ENCODE data around the gene DGCR8.

Gene DGCR8

GRCh38 chr22:20090730-20091240 is 10.7 kb downstream of the DGCR8 start:
- no peak for DNase-seq (ENCODE audit: low read depth)

- no peak for DNase-seq (ENCODE audit: low read depth)
These were observed 11.8 kb downstream of the DGCR8 start for GRCh38 chr22:20091690-20092476.

- no peak for DNase-seq (ENCODE audit: low read depth)
These were observed 12.4 kb downstream of the DGCR8 start for GRCh38 chr22:20092477-20092854.

- no peak for DNase-seq (ENCODE audit: low read depth)
These were observed 13.6 kb downstream of the DGCR8 start for GRCh38 chr22:20093418-20094196.

- DNase-seq (ENCODE audit: low read depth): no peak
These were observed 14.3 kb downstream of the DGCR8 start for GRCh38 chr22:20094197-20094807.

GRCh38 chr22:20095521-20095920 is 15.5 kb downstream of the DGCR8 start:
- DNase-seq (ENCODE audit: low read depth): no peak

DNA sequence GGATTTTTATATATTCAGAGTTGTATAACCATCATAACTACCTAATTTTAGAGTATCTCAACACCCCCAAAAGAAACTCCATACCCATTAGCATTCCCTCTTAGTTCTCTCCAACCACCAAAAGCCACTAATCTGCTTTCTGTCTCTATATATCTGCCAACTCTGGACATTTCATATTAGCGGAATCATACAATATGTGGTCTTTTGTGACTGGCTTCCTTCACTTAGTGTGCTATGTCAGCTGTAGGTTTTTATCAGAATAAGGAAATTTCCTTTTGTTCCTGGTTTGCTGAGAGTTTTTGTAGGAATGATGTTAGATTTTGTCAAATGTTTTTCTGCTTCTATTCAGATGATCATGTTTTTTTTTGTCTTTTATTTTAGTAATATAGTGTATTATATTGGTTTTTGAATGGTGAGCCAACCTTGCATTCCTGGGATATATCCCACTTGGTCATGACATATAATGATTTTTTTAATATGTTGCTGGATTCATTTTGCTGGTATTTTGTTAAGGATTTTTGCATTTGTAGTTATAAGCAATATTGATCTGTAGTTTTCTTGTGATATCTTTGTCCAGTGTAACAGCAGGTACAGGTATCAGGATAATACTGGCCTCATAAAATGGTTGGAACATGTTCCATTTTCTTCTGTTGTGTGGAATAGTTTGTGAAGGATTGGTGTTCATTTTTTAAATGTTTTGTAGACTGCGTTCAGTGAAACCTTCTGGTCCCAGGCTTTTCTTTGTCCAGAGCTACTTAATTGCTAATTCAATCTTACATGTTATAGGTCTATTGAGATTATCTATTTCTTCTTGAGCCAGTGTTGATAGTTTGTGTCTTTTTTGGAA is 16.8 kb downstream of the DGCR8 start:
- no peak for DNase-seq (ENCODE audit: low read depth)

DNA sequence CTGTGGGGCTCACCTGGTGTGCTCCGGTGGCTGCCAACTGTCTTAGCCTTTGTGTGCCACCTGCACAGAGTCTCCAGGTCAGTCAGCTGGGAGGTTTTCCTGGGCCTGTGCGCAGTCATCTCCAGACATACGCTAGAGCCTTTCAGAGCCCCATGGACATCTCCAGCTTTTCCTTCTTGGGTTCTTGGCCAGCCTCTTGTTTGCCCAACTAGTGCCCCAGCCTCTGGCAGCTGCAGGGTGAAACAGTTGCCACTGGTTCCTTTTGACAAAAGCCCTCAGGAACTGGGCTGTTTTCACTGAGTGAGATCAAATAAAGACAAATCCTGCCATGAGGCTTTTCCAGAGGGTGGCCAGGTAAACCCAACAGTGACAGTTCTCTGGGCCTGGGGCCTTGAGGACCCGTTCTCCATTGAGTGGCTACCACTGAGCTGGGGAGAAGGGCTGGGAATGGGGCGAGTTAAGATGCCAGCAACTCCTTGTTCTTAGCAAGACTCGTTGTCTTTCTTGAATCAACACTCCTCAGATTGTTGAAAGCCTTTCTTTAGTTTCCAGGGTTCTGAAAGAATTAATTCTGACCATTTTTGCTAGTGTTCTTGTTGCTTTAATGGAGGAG is 19.2 kb downstream of the DGCR8 start:
- DNase-seq (ENCODE audit: low read depth): no peak

- DNase-seq (ENCODE audit: low read depth): no peak
These were observed 21.6 kb downstream of the DGCR8 start for GRCh38 chr22:20101638-20102037.

DNA sequence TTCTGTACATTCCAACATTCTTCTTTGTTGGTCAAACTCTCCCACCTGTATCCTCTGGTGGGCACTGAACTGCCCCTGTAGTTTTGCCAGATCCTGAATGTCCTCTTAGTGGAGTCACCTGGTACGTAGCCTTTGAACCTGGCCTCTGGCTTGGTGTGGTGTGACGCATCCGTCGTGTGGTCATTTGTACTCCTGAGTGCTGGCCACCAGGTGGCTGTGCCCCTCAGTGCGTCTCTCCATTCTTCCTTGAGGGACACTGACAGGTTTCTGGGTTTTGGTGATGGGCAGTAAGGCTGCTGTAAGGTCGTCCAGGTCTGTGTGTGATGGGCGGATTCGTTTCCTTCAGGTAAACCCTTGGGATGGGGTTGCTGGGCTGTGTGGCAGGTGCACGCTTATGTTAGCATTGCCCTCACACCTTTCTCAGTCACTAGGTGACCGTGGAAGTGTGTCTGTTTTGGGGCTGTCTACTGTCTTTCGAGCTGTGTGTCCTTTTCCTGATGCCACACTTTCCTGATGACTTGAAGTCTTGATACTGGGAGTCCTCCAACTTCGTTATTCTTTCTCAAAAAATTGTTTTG is 22.3 kb downstream of the DGCR8 start:
- no peak for DNase-seq (ENCODE audit: low read depth)

GRCh38 chr22:20105456-20106204 is 25.6 kb downstream of the DGCR8 start:
- no peak for DNase-seq (ENCODE audit: low read depth)

GRCh38 chr22:20106205-20106848 is 26.3 kb downstream of the DGCR8 start:
- DNase-seq (ENCODE audit: low read depth): no peak

DNA sequence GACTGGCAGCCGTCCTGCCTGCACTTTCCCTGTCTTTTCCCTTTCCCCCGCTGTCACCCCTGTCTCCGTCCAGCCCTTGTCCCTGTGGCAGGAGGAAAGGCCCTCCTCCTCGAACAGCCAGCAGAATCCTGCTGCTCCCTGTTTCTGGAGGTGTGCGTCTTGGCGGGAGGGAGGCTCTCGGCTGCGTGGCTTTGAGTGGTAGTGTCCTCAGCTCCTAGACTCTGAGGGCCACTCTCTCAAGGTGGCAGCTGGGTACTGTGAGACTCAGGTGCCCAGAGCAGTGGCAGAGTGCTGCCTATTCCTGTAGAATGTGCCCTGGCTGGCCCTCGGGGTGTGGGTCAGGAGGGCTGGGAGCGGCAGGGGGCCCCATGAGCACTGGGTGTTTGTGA is 26.8 kb downstream of the DGCR8 start:
- no peak for DNase-seq (ENCODE audit: low read depth)

- DNase-seq (ENCODE audit: low read depth): no peak
These were observed 27.4 kb downstream of the DGCR8 start for GRCh38 chr22:20107471-20107901.

DNA sequence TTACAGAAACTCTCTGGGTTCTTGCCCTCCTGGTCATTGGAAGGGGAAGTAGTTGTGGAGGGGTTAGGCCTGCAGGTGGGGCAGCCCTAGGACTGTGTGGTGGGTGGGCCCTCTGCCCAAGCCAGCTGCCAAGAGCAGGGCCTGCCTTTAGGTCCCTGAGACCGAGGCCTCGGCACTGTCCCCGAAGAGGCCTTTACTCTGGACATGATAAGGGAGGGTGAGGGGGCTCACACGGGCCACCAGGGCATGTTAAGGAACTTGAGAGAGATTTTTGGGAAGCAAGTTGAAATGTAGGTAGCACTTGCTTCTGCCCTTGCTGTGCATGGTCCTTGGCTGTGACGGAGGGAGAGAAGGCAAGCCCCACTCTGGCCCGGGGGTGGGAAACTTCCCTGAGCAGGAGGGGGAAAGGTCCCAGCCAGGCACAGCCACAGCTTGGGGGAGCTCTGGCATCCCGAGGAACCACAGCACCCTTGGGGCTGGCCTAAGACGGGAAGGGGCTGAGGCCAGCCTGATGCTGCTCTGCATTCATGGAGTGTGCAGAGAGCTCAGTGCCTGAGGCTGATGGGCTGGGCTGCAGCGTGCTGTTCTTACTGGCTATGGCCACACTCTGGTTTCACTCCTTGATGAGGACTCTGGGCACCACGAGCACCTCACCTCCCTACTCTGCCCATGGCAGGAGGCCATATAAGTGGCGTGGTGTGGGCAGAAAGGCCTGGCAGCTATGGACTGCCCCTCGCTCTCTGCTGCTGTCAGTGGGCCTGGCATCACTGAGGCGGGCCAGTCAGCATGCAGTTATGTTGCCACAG is 28.1 kb downstream of the DGCR8 start:
- DNase-seq (ENCODE audit: low read depth): no peak

- no peak for DNase-seq (ENCODE audit: low read depth)
These were observed 28.8 kb downstream of the DGCR8 start for GRCh38 chr22:20108757-20109230.

- DNase-seq (ENCODE audit: low read depth): no peak
These were observed 29.6 kb downstream of the DGCR8 start for GRCh38 chr22:20109411-20110358.
